Spleen (tissue), 7 donors: Measurements from ENCODE around the gene MYLK3.

Source experiments
- CTCF ChIP-seq, 11 experiments: fragments of 200-600 bp in 7 of 11; fragments of 450-650 bp in 4 of 11; sonication (generic) in 4 of 11; IDR thresholded peaks in 8 of 11; conservative IDR thresholded peaks in 3 of 11; 1 replicate in 7 of 11; 2 replicates in 4 of 11; pipeline versions ENCODE4 v1.4.0 to v1.8.0; 2016 to 2021; ENCODE audit warnings: antibody characterized with exemption in 11 of 11, inconsistent platforms in 4 of 11, mild to moderate bottlenecking in 1 of 11
- POLR2A ChIP-seq, 3 donors: fragments of 450-650 bp; IDR thresholded peaks; one replicate each; pipeline ENCODE4 v1.5.1; 2017; ENCODE audit warnings: antibody characterized with exemption in 3 of 3, mild to moderate bottlenecking in 1 of 3
- POLR2AphosphoS5 ChIP-seq, 3 donors: sonication (generic); formaldehyde crosslinking; IDR thresholded peaks; one replicate each; pipeline ENCODE4 v1.5.1; 2017; ENCODE audit warnings: antibody characterized with exemption in 3 of 3
- donor health status: DM: no; HTN: no; CAD: no; lungs with moderate emphysema.
- donor health status: DM: no; HTN: no; CAD: no.
- donor health status: DM: no; HTN: no; CAD: no.

- TF ChIP-seq POLR2A (IDR thresholded peaks at IDR 0.05) (no peak), POLR2AphosphoS5 (IDR thresholded peaks at IDR 0.05) (no peak), CTCF (IDR thresholded peaks at IDR 0.05 in 8 of 11, conservative IDR thresholded peaks at IDR 0.05 in 3 of 11) (no peak)
These were observed 16.9 kb upstream of the MYLK3 start for GRCh38 chr16:46765050-46765449.
